Type B pancreatic cell (in vitro differentiated cells): ENCODE measurements around the gene PTH. TPM values are rescaled to one million over a fixed set of nuclear protein-coding genes. Genes with fewer than 3 reads are reported as not detected.

Experiments used
- DNase-seq: peaks from one replicate; pipeline ENCODE4 v3.0.0; 2021; ENCODE audit warnings: mixed read lengths; ENCODE audit not compliant: unreplicated experiment; ENCODE audit errors: extremely low spot score
- H3K27ac Mint-ChIP-seq: 2 replicates; pipeline ENCODE4 v1.8.0; 2021; ENCODE audit warnings: mild to moderate bottlenecking, mixed read lengths
- H3K27me3 Mint-ChIP-seq: 2 replicates; pipeline ENCODE4 v1.8.0; 2021; ENCODE audit warnings: mixed read lengths
- H3K36me3 Mint-ChIP-seq: 2 replicates; pipeline ENCODE4 v1.8.0; 2021; ENCODE audit warnings: mixed read lengths
- H3K4me1 Mint-ChIP-seq: one replicate; pipeline ENCODE4 v1.8.0; 2021; ENCODE audit warnings: mixed read lengths; ENCODE audit not compliant: unreplicated experiment
- H3K4me3 Mint-ChIP-seq: 2 replicates; pipeline ENCODE4 v1.8.0; 2021; ENCODE audit warnings: mild to moderate bottlenecking, mixed read lengths
- H3K9me3 Mint-ChIP-seq: 2 replicates; pipeline ENCODE4 v1.8.0; 2021; ENCODE audit warnings: mixed read lengths
- long read RNA-seq: library from polyadenylated mRNA; unstranded; transcript quantifications from one replicate; pipeline ENCODE4 v2.0.0, GENCODE V29; 2020
- total RNA-seq: library from RNA; stranded (reverse); gene quantifications from 2 replicates; pipeline ENCODE4 v1.2.1, GENCODE V29; 2021; ENCODE audit warnings: low replicate concordance
- TF ChIP-seq, protein P1 (sequence below): fragments of 200-600 bp; sonication (generic); conservative IDR thresholded peaks from 2 replicates; pipeline ENCODE4 v1.5.0; 2021; ENCODE audit warnings: antibody characterized with exemption, mild to moderate bottlenecking

The PTH gene
- not detected in 2 replicates for total RNA-seq
- long read RNA-seq: 0 reads

GRCh38 chr11:13495929-13496328 is at the start of gene PTH:
TSS of gene PTH (minus strand) at chr11:13495997. CDS start at chr11:13492855, 3,142 bp downstream.
- no peak within 1 kb of the TSS for H3K4me3 Mint-ChIP-seq
- no peaks in the 10 kb centered on the region for H3K36me3 Mint-ChIP-seq
- H3K9me3 Mint-ChIP-seq: no peaks in the 10 kb centered on the region
- no peaks in the 10 kb centered on the region for H3K4me1 Mint-ChIP-seq
- H3K27ac Mint-ChIP-seq: no peak within 1 kb of the TSS
- H3K27me3 Mint-ChIP-seq: peaks cover 18% of the 10 kb centered on the region
- TF ChIP-seq, protein P1, sequence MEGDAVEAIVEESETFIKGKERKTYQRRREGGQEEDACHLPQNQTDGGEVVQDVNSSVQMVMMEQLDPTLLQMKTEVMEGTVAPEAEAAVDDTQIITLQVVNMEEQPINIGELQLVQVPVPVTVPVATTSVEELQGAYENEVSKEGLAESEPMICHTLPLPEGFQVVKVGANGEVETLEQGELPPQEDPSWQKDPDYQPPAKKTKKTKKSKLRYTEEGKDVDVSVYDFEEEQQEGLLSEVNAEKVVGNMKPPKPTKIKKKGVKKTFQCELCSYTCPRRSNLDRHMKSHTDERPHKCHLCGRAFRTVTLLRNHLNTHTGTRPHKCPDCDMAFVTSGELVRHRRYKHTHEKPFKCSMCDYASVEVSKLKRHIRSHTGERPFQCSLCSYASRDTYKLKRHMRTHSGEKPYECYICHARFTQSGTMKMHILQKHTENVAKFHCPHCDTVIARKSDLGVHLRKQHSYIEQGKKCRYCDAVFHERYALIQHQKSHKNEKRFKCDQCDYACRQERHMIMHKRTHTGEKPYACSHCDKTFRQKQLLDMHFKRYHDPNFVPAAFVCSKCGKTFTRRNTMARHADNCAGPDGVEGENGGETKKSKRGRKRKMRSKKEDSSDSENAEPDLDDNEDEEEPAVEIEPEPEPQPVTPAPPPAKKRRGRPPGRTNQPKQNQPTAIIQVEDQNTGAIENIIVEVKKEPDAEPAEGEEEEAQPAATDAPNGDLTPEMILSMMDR: no peak
- DNase-seq: no peak

GRCh38 chr11:13538044-13538443 is 42.2 kb upstream of the PTH start:
- Mint-ChIP-seq H3K9me3 (no peaks in the 10 kb centered on the region), H3K4me1 (no peaks in the 10 kb centered on the region), H3K27ac (no peak overlapping the region), H3K27me3 (no peaks in the 10 kb centered on the region), H3K4me3 (no peak overlapping the region), H3K36me3 (no peaks in the 10 kb centered on the region)
- DNase-seq: no peak
- TF ChIP-seq, protein P1: no peak

- H3K9me3 Mint-ChIP-seq: no peaks in the 10 kb centered on the region
- no peaks in the 10 kb centered on the region for H3K4me1 Mint-ChIP-seq
- TF ChIP-seq, protein P1: no peak
- H3K27me3 Mint-ChIP-seq: no peaks in the 10 kb centered on the region
- H3K36me3 Mint-ChIP-seq: no peaks in the 10 kb centered on the region
- H3K27ac Mint-ChIP-seq: no peak overlapping the region
- no peak overlapping the region for H3K4me3 Mint-ChIP-seq
- DNase-seq: no peak
Observed at GRCh38 chr11:13535819-13536218, 40.0 kb upstream of the PTH start.

DNA sequence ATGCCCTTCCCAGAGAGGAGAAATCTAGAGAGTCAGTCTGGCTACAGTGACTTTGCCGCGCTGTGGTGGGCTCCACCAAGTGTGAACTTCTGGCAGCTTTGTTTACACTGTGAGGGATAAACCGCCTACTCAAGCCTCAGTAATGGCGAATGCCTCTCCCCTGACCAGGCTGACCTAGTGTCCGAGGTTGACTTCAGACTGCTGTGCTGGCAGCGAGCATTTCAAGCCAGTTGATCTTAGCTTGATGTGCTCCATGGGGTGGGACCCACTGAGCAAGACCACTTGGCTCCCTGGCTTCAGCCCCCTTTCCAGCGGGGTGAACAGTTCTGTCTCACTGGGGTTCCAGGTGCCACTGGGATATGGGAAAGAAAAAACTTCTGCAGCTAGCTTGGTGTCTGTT is 38.6 kb upstream of the PTH start:
- Mint-ChIP-seq H3K36me3 (no peaks in the 10 kb centered on the region), H3K9me3 (no peaks in the 10 kb centered on the region), H3K27me3 (no peaks in the 10 kb centered on the region), H3K4me1 (no peaks in the 10 kb centered on the region), H3K4me3 (no peak overlapping the region), H3K27ac (no peak overlapping the region)
- TF ChIP-seq, protein P1: no peak
- DNase-seq: no peak

- Mint-ChIP-seq H3K9me3 (no peaks in the 10 kb centered on the region), H3K27me3 (peaks cover 6% of the 10 kb centered on the region), H3K4me3 (no peak overlapping the region), H3K4me1 (no peaks in the 10 kb centered on the region), H3K27ac (no peak overlapping the region), H3K36me3 (no peaks in the 10 kb centered on the region)
- no peak for DNase-seq
- TF ChIP-seq, protein P1: no peak
Observed at GRCh38 chr11:13525257-13525656, 29.5 kb upstream of the PTH start.

- H3K4me1 Mint-ChIP-seq: no peaks in the 10 kb centered on the region
- H3K9me3 Mint-ChIP-seq: no peaks in the 10 kb centered on the region
- no peaks in the 10 kb centered on the region for H3K36me3 Mint-ChIP-seq
- no peak for DNase-seq
- H3K27me3 Mint-ChIP-seq: peaks cover 7% of the 10 kb centered on the region
- TF ChIP-seq, protein P1: no peak
- no peak overlapping the region for H3K4me3 Mint-ChIP-seq
- H3K27ac Mint-ChIP-seq: no peak overlapping the region
Observed at GRCh38 chr11:13503393-13503792, 7.6 kb upstream of the PTH start.
